HG02970 (cell line): ENCODE results near the gene PNPLA7.
"Not testable (repeated sequence)": the region's sequence is repeated elsewhere in the genome, so short reads cannot be mapped to it uniquely, and the experiment has no call there.

Experiments used
- ATAC-seq: cut with Tn5 transposase; IDR thresholded peaks from one replicate; pipeline ENCODE4 v1.9.1; 2021; ENCODE audit warnings: mild to moderate bottlenecking, moderate library complexity, moderate number of reproducible peaks; ENCODE audit not compliant: unreplicated experiment, low FRiP score

PNPLA7 gene

DNA sequence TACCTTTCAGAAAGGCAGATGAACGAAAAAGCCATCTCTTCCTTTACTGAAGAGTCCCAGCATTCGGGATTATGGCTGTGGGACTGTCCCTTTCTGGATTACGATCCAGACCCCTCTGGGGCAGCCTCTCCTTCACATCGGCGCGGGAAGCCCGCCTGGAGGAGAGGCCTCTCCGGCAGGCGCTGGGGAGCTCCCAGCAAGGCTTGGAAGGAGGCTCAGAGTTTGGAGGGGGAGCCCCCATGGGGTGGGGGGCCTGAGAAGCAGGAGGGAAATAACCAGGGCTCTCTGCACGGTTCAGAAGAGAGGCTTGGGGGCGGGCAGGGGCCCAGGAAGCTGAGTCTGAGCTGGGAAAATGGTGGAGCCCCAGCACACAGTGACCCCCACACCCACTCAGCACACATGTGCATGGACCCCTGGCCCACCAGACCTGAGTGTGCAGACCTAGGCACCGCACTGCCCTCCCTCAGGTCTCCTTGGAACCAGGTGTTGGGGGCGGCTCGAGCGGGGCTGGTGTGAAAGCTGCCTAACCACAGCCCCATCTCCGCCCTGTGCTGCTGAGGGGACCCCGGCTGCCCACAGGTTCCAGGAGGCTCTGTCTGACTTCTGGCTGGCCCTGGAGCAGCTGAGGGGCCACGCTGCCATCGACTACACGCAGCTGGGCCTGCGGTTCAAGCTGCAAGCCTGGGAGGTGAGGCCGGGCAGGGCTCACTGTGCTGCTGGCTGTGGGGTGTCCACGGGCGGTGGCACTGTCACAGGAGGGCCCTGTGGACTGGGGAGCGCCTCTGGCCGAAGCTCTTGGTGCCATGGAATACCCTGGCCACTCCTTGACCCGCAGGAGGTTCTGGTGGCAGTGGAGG lies 122.5 kb downstream of the PNPLA7 start:
- no peak for ATAC-seq

DNA sequence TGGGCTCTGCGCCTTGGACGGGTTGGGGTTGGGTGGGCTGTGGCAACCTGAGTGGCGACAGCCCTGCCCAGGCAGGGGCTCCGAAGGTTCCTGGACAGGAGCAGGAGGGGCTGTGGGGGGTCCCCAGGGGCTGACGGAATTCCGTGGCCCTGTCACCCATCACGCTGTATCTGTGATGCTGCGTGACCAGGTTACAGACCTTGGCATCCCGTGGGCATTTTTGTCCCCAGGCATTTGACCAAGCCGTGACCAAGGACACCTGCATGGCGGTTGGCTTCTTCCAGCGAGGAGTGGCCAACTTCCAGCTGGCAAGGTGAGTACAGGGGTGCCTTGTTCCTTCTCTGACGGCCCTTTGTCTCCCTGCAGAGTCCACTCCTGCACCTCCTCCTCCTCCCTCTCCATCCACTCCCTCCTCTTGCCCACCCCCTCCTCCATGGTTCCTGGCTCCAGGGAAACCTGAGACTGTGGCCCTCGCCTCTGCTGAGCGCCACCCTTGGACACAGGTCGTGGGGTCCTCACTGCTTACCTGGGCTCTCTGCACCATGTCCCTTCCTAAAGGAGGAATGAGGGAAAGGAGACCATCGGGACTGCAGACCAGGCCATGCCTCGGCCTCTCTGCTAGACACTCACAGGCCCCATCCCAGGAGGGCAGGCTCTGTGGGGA lies 124.1 kb downstream of the PNPLA7 start:
- ATAC-seq: no peak

GRCh38 chr9:137423514-137424291 lies 126.5 kb downstream of the PNPLA7 start:
- ATAC-seq: peak; percentile 2

DNA sequence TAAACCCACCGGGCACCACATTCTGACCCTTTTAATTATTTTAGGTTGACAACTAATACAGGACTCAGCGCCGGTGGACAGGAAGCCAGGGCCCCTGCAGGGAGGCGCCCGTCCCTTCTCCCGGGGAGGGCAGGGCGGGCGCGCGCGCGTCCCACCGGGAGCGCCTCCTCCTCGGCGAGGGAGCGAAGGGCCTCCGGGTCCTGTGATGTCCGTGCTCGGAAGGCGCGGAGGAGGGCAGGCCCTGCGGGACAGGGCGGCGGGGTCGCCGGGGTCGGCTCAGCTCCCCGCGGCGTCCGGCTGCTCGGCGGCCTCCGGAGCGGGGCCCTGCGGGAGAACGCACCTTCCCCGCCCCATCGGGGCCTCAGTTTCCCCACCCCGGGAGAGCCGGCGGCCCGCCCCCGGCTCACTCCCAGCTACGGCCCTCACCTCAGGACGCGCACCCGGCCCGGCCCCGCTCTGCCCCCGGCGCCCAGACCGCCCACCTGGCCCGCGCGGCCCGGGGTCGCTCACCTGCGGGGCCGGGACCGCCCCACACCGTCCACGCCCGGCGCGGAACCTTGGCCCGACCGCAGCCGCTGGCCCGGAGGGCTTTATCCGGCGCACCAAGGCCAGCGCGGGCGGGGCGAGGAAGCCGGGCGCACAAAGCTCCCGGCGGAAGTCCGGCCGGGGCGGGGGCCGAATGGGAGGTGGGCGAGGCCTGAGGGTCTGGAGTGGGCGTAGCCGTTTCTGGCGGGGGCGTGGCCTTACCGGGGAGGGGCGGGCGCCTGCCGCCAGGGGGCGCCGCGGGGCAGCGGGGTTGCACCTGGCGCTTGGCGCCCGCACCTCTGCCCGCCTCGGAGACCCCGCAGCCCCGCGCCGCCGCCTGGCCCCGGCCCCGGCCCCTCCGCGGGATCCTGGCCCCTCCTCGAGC lies 127.3 kb downstream of the PNPLA7 start, which contains the start of the genes EXD3 and NOXA1:
Gene EXD3, minus strand, starts transcription at position 559 of the 910 bp plus-strand sequence. CDS start 27,805 bp downstream, outside the sequence.
Gene NOXA1, plus strand, starts transcription at position 790 of the 910 bp plus-strand sequence. CDS start 137 bp downstream, outside the sequence.
- peak; percentile 87 for ATAC-seq

GRCh38 chr9:137421838-137422603 lies 128.2 kb downstream of the PNPLA7 start:
- no peak for ATAC-seq

DNA sequence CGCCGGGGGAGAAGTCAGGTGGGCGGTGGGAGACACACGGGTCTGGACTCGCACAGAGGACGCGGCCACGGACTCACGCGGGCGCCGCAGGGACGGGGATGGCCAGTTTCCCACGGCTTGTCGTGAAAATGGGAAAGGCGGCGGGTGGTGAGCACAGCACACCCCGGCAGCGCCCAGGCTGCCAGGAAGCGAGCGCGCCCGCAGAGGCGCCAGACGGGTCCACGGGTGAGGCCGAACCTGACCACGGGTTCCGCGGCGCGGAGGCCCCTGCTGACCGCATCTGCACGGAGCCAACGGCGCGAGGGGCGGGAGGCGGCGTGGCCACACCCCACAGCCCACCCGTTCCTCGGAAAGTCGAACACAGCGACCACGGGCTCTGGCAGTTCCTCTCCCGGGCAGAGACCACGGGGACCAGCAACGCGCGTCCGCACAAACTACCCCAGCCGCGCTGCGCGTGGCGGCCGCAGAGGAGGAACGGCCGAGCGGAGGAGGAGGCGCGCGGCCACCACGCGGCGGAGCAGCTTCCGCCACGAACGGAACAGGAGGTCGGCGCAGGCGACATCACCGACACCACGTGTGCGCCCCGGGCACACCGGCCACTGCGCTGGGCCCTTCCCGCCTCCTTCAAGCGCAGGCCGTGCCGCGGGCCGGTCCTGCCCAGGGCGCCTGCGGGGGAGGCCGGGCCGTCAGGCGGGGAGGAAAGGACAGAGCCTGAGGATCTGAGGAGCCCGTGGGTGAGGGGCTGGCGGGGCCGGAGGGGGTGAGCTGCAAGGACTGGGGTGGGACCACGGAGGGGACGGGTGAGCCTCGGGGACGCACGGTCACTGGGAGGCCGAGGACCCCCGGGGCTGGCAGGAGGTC lies 132.8 kb downstream of the PNPLA7 start:
- no peak for ATAC-seq

DNA sequence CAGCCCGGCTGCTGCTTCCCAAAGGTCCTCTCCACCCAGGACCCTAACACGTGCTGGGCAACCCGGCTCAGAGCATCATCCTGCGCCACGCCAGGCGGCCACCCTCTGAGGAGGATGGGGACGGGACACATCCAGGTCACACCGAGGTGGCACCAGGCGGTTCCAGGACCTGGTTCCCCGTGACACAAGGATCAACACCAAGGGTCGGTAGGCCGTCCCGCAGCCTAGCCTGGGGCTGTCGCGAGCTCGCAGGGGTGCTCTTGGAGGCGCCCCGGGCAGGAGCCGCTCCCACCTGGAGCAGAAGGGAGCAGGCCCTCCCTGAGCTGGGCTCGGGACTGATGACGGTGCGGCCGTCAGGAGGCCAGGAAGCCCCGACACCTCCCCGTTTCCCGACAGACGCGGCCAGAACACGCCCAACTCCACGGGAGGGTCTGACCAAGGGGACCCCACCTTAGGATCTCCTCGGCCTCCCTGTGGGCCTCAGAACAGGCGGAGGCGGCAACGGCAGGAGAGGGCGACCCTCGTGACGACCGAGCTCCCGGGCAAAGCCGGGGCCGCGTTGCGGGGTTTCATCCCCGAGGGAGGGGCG lies 133.5 kb downstream of the PNPLA7 start:
- ATAC-seq: no peak

DNA sequence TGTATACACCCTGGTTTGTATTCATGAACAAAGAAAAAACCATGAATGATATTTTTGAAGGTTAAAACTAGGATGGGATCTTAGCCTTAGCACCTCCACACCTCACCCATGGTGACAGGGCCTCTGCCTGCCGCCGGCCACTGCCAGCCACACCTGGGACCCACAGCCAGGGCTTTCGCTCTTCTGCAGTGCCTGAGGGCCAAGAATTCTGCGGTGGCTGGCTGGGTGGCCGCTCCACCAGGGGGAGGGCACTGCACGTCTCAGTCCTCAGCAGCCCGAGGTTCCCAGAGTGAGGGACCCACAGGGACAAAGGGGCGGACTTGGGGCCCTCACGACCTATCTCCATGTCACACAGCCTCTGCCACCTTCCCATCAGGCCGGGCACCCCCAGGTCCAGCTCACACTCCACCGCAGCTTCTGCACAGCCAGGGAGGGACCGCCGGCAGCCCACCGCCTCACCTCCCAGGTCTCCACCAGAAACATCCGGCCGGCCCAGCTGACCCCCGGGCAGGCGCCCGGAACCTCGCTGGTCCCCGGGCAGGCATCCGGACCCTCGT lies 134.1 kb downstream of the PNPLA7 start:
- no peak for ATAC-seq

- no peak for ATAC-seq
Observed at GRCh38 chr9:137415451-137415850, 134.8 kb downstream of the PNPLA7 start.

DNA sequence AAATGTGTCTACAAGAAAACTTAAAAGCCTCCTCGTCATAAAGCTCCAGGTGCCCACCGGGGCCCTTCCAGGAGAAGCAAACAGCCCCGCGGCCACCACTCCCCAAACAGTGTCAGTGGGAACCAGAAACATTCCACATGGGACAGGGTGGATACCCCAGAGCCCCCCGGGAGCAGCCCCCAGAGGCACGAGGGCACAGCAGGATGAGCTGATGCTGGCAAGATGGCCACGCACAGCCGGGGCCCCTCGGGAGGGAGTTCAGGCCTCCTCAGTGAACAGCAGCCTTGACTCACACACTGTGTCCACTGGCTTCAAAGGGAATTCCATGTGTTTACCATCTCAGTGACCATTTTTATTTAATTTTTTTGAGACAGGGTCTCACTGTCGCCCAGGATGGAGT lies 137.8 kb downstream of the PNPLA7 start:
- ATAC-seq: no peak

DNA sequence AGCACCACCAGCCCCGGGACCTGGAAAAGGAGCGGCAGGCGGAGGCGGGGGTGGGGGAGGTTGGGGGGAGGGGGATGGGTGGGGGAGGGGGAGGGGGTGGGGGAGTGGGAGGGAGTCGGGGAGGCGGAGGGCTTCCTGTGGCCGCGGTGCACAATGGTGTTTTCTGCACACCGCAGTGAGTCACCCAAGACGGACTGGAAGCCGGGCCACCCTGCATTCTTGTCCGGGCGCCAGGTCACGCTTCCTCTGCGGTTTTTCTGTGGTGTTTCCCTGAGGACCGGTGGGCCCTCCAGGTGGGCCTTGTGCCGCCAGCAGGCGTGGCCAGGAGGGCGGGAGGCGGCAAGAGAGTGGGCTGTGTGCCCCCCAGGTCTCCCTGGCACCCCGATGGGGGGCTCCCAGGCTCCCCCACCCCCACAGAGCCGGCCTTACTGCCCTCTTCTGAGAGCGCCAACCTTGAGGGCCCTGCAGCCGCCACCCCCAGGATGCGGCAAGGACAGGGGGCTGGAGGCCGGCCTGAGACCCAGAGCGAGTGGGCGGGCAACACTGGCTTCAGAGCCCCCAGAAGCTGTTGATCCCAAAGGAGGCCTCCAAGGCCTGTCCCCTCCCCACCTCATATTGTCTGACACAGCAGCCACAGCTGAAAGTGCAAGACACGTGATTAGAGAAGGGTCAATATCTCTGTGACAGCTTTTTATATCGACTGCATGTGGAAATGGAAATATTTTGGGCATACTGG lies 138.4 kb downstream of the PNPLA7 start:
- ATAC-seq: no peak

GRCh38 chr9:137411260-137411644 lies 138.9 kb downstream of the PNPLA7 start:
- no peak for ATAC-seq

- ATAC-seq: no peak
Observed at GRCh38 chr9:137410891-137411249, 139.3 kb downstream of the PNPLA7 start.

GRCh38 chr9:137410236-137410890 lies 139.8 kb downstream of the PNPLA7 start:
- not testable (repeated sequence) for ATAC-seq
